HCT116 (cell line): ENCODE measurements around the gene MTURN. TPM values are rescaled to one million over a fixed set of nuclear protein-coding genes. Genes with fewer than 3 reads are reported as not detected.

Experiments used
- ATAC-seq: fragments of 200-7000 bp; cut with Tn5 transposase; 2 replicates; pipeline ENCODE4 v1.9.1; 2020; ENCODE audit warnings: mild to moderate bottlenecking, moderate library complexity
- BruUV-seq: library from RNA; stranded (reverse); fragments of 400-500 nt; replicated peaks from 2 replicates; lab custom pipeline; 2021; lab: Mats Ljungman, UMichigan
- CTCF ChIA-PET: fragments of 300-600 bp; sonication (Branson Sonifier 250); formaldehyde crosslinking; loops from one replicate; lab custom pipeline; 2021; ENCODE audit warnings: antibody characterized with exemption; lab: Charles Lee
- POLR2A ChIA-PET: fragments of 300-600, 350-600 bp; sonication (Branson Sonifier 250); formaldehyde crosslinking; loops from one replicate; lab custom pipeline; 2021; ENCODE audit warnings: antibody characterized with exemption; lab: Charles Lee
- RAD21 ChIA-PET, 2 experiments: fragments of 300-600 bp; sonication (Branson Sonifier 250); formaldehyde crosslinking; loops; one replicate each; lab custom pipeline; 2023; ENCODE audit warnings: low total read pairs in 2 of 2; ENCODE audit not compliant: uncharacterized antibody in 2 of 2, unreplicated experiment in 2 of 2, low non-redundant PET in 1 of 2; lab: Charles Lee
- DNase-seq: peaks from one replicate; pipeline ENCODE4 v3.0.0-alpha.2; 2010; ENCODE audit warnings: low read depth, low spot score
- H2AFZ ChIP-seq: fragments of 200-600 bp; shearing (Covaris generic), sonication (generic); 2 replicates; pipeline ENCODE4 v1.6.1; 2017; ENCODE audit warnings: low read depth, mixed run types, mixed read lengths, antibody characterized with exemption, low read length; ENCODE audit not compliant: poor library complexity, severe bottlenecking
- H3K27ac ChIP-seq: 2 replicates; pipeline ENCODE4 v1.5.1; 2012; ENCODE audit warnings: low read depth, low read length
- H3K27me3 ChIP-seq: fragments of 200-600 bp; sonication (generic); 2 replicates; pipeline ENCODE4 v1.6.1; 2016; ENCODE audit warnings: mixed run types, low read length, mixed read lengths; ENCODE audit not compliant: insufficient read depth
- H3K36me3 ChIP-seq, 2 experiments: fragments of 200-500 bp in 1 of 2; fragments of 200-600 bp in 1 of 2; sonication (Bioruptor generic) in 1 of 2; sonication (generic) in 1 of 2; 2 replicates each; pipeline versions ENCODE4 v1.5.1 to v1.6.1; 2014 to 2016; ENCODE audit warnings: low read length in 2 of 2, inconsistent platforms in 1 of 2, mixed read lengths in 1 of 2, mixed run types in 1 of 2; ENCODE audit not compliant: insufficient read depth in 2 of 2, control insufficient read depth in 1 of 2
- H3K4me1 ChIP-seq, 2 experiments: fragments of 200-600 bp in 1 of 2; sonication (generic) in 1 of 2; 2 replicates each; pipeline versions ENCODE4 v1.5.1 to v1.6.1; 2012 to 2017; ENCODE audit warnings: low read length in 2 of 2, inconsistent platforms in 1 of 2, mild to moderate bottlenecking in 1 of 2, mixed read lengths in 1 of 2, mixed run types in 1 of 2, moderate library complexity in 1 of 2; ENCODE audit not compliant: insufficient read depth in 2 of 2, control insufficient read depth in 1 of 2
- H3K4me2 ChIP-seq: fragments of 200-600 bp; sonication (generic); 2 replicates; pipeline ENCODE4 v1.6.1; 2017; ENCODE audit warnings: mixed run types, low read length, mixed read lengths
- H3K4me3 ChIP-seq, 2 experiments: fragments of 200-600 bp in 1 of 2; sonication (generic) in 1 of 2; replicated peaks in 1 of 2; 2 replicates each; pipeline ENCODE4 v1.5.1; 2011 to 2016; ENCODE audit warnings: low read length in 2 of 2, control low read depth in 1 of 2, low read depth in 1 of 2, mild to moderate bottlenecking in 1 of 2, mixed read lengths in 1 of 2, mixed run types in 1 of 2
- H3K79me2 ChIP-seq: fragments of 200-600 bp; sonication (generic); 2 replicates; pipeline ENCODE4 v1.6.1; 2017; ENCODE audit warnings: mild to moderate bottlenecking, mixed run types, low read length, moderate library complexity, mixed read lengths; ENCODE audit not compliant: insufficient read depth
- H3K9ac ChIP-seq: fragments of 200-600 bp; sonication (generic); 2 replicates; pipeline ENCODE4 v1.6.1; 2016; ENCODE audit warnings: low read length, mixed read lengths
- H3K9me2 ChIP-seq: fragments of 200-600 bp; sonication (generic), shearing (Covaris generic); 2 replicates; pipeline ENCODE4 v1.6.1; 2017; ENCODE audit warnings: mixed run types, mild to moderate bottlenecking, moderate library complexity; ENCODE audit not compliant: insufficient read depth
- H3K9me3 ChIP-seq, 2 experiments: fragments of 200-500 bp in 1 of 2; fragments of 200-600 bp in 1 of 2; sonication (Bioruptor generic) in 1 of 2; sonication (generic) in 1 of 2; 2 replicates each; pipeline ENCODE4 v1.6.1; 2014 to 2017; ENCODE audit warnings: low read length in 2 of 2, mixed read lengths in 2 of 2, inconsistent platforms in 1 of 2, low read depth in 1 of 2, mild to moderate bottlenecking in 1 of 2, mixed run types in 1 of 2, moderate library complexity in 1 of 2; ENCODE audit not compliant: control insufficient read depth in 1 of 2, insufficient read depth in 1 of 2
- H4K20me1 ChIP-seq: fragments of 200-600 bp; sonication (generic), shearing (Covaris generic); 2 replicates; pipeline ENCODE4 v1.6.1; 2017; ENCODE audit warnings: mixed run types, mild to moderate bottlenecking, moderate library complexity; ENCODE audit not compliant: insufficient read depth
- CBX3 ChIP-seq: IDR thresholded peaks from 2 replicates; pipeline ENCODE4 v1.6.1; 2012; ENCODE audit warnings: low read depth
- CEBPB ChIP-seq: IDR thresholded peaks from 2 replicates; pipeline ENCODE4 v1.6.1; 2012; ENCODE audit warnings: low read depth
- EGR1 ChIP-seq: IDR thresholded peaks from 2 replicates; pipeline ENCODE4 v1.6.1; 2012; ENCODE audit warnings: low read depth
- EZH2 ChIP-seq: fragments of 200-600 bp; sonication (generic); IDR thresholded peaks from 2 replicates; pipeline ENCODE4 v1.6.1; 2017; ENCODE audit warnings: antibody characterized with exemption, mixed run types
- POLR2A ChIP-seq: IDR thresholded peaks from 2 replicates; pipeline ENCODE4 v1.7.0; 2011; ENCODE audit warnings: borderline replicate concordance; ENCODE audit not compliant: insufficient read depth, insufficient read length; ENCODE audit errors: extremely low read depth
- POLR2AphosphoS5 ChIP-seq: IDR thresholded peaks from 2 replicates; pipeline ENCODE4 v1.6.1; 2011; ENCODE audit warnings: mild to moderate bottlenecking, low read depth, low read length, moderate library complexity
- RAD21 ChIP-seq: IDR thresholded peaks from 2 replicates; pipeline ENCODE4 v1.6.1; 2012; ENCODE audit warnings: low read depth, mild to moderate bottlenecking
- SIN3A ChIP-seq: IDR thresholded peaks from 2 replicates; pipeline ENCODE4 v1.6.1; 2012; ENCODE audit warnings: low read depth
- YY1 ChIP-seq: IDR thresholded peaks from 2 replicates; pipeline ENCODE4 v1.6.1; 2011; ENCODE audit warnings: low read length, low read depth, moderate library complexity, mild to moderate bottlenecking; ENCODE audit not compliant: insufficient replicate concordance; ENCODE audit errors: extremely low read depth
- ZBTB33 ChIP-seq: IDR thresholded peaks from 2 replicates; pipeline ENCODE4 v1.6.1; 2011; ENCODE audit warnings: mild to moderate bottlenecking, low read length, moderate library complexity; ENCODE audit not compliant: insufficient replicate concordance; ENCODE audit errors: extremely low read depth
- ZFX ChIP-seq: fragments of 450-650 bp; IDR thresholded peaks from 2 replicates; pipeline ENCODE4 v1.6.1; 2017
- intact Hi-C: fragments of 100-400 bp; cut with micrococcal nuclease; formaldehyde crosslinking; loops from 2 replicates; pipeline ENCODE4 v1.10.0; 2022
- total RNA-seq: library from RNA; stranded (reverse); gene quantifications from one replicate; pipeline ENCODE4 v1.2.1, GENCODE V29; 2021; ENCODE audit not compliant: unreplicated experiment
- TF ChIP-seq, protein P1 (sequence below): IDR thresholded peaks from 2 replicates; pipeline ENCODE4 v1.6.1; 2012
- TF ChIP-seq, protein P2 (sequence below): IDR thresholded peaks from 2 replicates; pipeline ENCODE4 v1.6.1; 2012

The MTURN gene
- total RNA-seq, 1 experiment from 2014 or later: 7.5 TPM

GRCh38 chr7:30119890-30120577 is 14.8 kb upstream of the MTURN start:
- ATAC-seq (no peak), DNase-seq (no peak)
- intact Hi-C loops: no loop called here
- no peak overlapping the region for H3K9ac ChIP-seq
- no peaks in the 10 kb centered on the region for H3K27me3 ChIP-seq
- ChIA-PET RAD21 (no interaction called here), POLR2A (no interaction called here), CTCF (no interaction called here)
- peaks cover 0 to 8% of the 10 kb centered on the region in 2 experiments; a peak in 1 of 4 replicates for H3K9me3 ChIP-seq
- no peaks in the 10 kb centered on the region for H3K79me2 ChIP-seq
- no peaks in the 10 kb centered on the region for H4K20me1 ChIP-seq
- H3K4me2 ChIP-seq: no peak overlapping the region
- no peak overlapping the region for H2AFZ ChIP-seq
- no peaks in the 10 kb centered on the region for H3K4me1 ChIP-seq
- H3K36me3 ChIP-seq: no peaks in the 10 kb centered on the region
- no peak overlapping the region for H3K27ac ChIP-seq
- H3K4me3 ChIP-seq: no peak overlapping the region
- no TSS peak for BruUV-seq
- TF ChIP-seq CEBPB (no peak), EGR1 (no peak), EZH2 (no peak), ZFX (no peak), YY1 (no peak), RAD21 (no peak), POLR2AphosphoS5 (no peak), CBX3 (no peak), SIN3A (no peak), POLR2A (no peak), ZBTB33 (no peak)
- TF ChIP-seq, protein P1, sequence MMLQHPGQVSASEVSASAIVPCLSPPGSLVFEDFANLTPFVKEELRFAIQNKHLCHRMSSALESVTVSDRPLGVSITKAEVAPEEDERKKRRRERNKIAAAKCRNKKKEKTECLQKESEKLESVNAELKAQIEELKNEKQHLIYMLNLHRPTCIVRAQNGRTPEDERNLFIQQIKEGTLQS: no peak
- TF ChIP-seq, protein P2, sequence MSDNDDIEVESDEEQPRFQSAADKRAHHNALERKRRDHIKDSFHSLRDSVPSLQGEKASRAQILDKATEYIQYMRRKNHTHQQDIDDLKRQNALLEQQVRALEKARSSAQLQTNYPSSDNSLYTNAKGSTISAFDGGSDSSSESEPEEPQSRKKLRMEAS: no peak
- H3K9me2 ChIP-seq: no peaks in the 10 kb centered on the region
